ENCODE measurements around the gene GPR55. TPM values are rescaled to one million over a fixed set of nuclear protein-coding genes. Genes with fewer than 3 reads are reported as not detected.

Gene GPR55
- total and polyA plus RNA-seq, 10 of the 15 experiments (the other 5 are each of a cell fraction or from before 2014, with no cell fraction given) = 2.1 to 30.1 (median 16.2) TPM

- TF ChIP-seq RFX5 (IDR thresholded peaks at IDR 0.05; ENCODE audit: low read depth, low read length) (no peak), MXI1 (IDR thresholded peaks at IDR 0.05; ENCODE audit: low read depth, low read length) (peak; percentile 90), PAX8 (IDR thresholded peaks at IDR 0.05) (no peak), HDAC2 (IDR thresholded peaks at IDR 0.05) (no peak), FOXM1 (IDR thresholded peaks at IDR 0.05; ENCODE audit: low read depth, low read length) (no peak), CEBPZ (IDR thresholded peaks at IDR 0.05; ENCODE audit: low read depth, low read length) (no peak), NBN (IDR thresholded peaks at IDR 0.05) (peak; percentile 9; the same call in 1 of the 2 replicates), ZBTB11 (CRISPR knock-in tag; IDR thresholded peaks at IDR 0.05) (no peak), REST (IDR thresholded peaks at IDR 0.05; ENCODE audit: low read depth, low read length) (no peak), BACH1 (IDR thresholded peaks at IDR 0.05; ENCODE audit: borderline replicate concordance) (no peak), CBFB (IDR thresholded peaks at IDR 0.05; ENCODE audit: low read depth) (peak; percentile 59; the same call in 1 of the 2 replicates), NFYB (IDR thresholded peaks at IDR 0.05; ENCODE audit: insufficient read depth, low read depth, low read length) (no peak), BCLAF1 (IDR thresholded peaks at IDR 0.05) (no peak), ZNF217 (IDR thresholded peaks at IDR 0.05) (no peak), PAX5 (IDR thresholded peaks at IDR 0.05; ENCODE audit: borderline replicate concordance, low read depth, low read length) (no peak), SIX5 (IDR thresholded peaks at IDR 0.05; ENCODE audit: low read depth, low read length, severe bottlenecking) (no peak)
Observed at GRCh38 chr2:230942920-230943896, 18.2 kb upstream of the GPR55 start (continued).
